T-helper 1 cell treated with Interleukin-12 subunit alpha and Interleukin-12 subunit beta and Interleukin-4 antibody, amounts not matched to agents 30 μg/mL and 1 μg/mL, for 36 hours (primary cell): ENCODE measurements around the gene TMEM63C.

ENCODE experiments used
- H3K27ac Mint-ChIP-seq: one replicate; pipeline ENCODE4 v1.8.0; 2021; ENCODE audit warnings: mild to moderate bottlenecking, mixed read lengths
- H3K27me3 Mint-ChIP-seq: one replicate; pipeline ENCODE4 v1.8.0; 2021; ENCODE audit warnings: low read depth, mixed read lengths
- H3K36me3 Mint-ChIP-seq: one replicate; pipeline ENCODE4 v1.8.0; 2021; ENCODE audit warnings: low read depth, mixed read lengths
- H3K4me1 Mint-ChIP-seq: one replicate; pipeline ENCODE4 v1.8.0; 2021; ENCODE audit warnings: low read depth, mixed read lengths
- H3K4me3 Mint-ChIP-seq: one replicate; pipeline ENCODE4 v1.8.0; 2021; ENCODE audit warnings: mild to moderate bottlenecking, moderate library complexity, mixed read lengths
- H3K9me3 Mint-ChIP-seq: one replicate; pipeline ENCODE4 v1.8.0; 2021; ENCODE audit warnings: mixed read lengths

Gene TMEM63C

GRCh38 chr14:77260199-77260598, 78.6 kb downstream of the TMEM63C start:
- H3K9me3 Mint-ChIP-seq: no peaks in the 10 kb centered on the region

DNA sequence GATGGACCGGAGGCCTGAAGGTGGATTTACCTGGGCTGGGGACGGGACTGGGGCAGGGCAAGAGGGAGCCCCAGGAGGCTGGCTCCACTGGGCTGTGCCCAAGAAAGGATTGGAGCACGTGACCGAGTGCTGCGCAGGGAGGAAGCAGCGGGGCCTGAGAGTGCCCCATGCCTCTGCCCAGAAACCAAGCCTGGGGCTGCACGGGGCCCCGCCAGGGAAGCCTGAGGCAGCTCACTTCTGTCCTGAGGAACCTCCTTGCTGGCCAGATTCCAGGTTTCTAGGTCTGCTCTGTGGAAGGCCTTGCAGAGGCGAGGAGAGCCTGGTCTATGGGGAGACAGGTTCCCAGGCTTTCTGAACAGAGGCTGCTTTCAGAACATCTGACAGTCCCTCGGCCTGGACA, 79.0 kb downstream of the TMEM63C start:
- peaks cover 14% of the 10 kb centered on the region for H3K27me3 Mint-ChIP-seq
- no peak overlapping the region for H3K4me3 Mint-ChIP-seq
- H3K4me1 Mint-ChIP-seq: no peaks in the 10 kb centered on the region
- no peaks in the 10 kb centered on the region for H3K9me3 Mint-ChIP-seq
- H3K36me3 Mint-ChIP-seq: no peaks in the 10 kb centered on the region
- H3K27ac Mint-ChIP-seq: no peak overlapping the region

More at GRCh38 chr14:77260199-77260598, 78.6 kb downstream of the TMEM63C start:
- Mint-ChIP-seq H3K27ac (no peak overlapping the region), H3K4me3 (no peak overlapping the region), H3K27me3 (peaks cover 14% of the 10 kb centered on the region), H3K36me3 (no peaks in the 10 kb centered on the region), H3K4me1 (no peaks in the 10 kb centered on the region)

DNA sequence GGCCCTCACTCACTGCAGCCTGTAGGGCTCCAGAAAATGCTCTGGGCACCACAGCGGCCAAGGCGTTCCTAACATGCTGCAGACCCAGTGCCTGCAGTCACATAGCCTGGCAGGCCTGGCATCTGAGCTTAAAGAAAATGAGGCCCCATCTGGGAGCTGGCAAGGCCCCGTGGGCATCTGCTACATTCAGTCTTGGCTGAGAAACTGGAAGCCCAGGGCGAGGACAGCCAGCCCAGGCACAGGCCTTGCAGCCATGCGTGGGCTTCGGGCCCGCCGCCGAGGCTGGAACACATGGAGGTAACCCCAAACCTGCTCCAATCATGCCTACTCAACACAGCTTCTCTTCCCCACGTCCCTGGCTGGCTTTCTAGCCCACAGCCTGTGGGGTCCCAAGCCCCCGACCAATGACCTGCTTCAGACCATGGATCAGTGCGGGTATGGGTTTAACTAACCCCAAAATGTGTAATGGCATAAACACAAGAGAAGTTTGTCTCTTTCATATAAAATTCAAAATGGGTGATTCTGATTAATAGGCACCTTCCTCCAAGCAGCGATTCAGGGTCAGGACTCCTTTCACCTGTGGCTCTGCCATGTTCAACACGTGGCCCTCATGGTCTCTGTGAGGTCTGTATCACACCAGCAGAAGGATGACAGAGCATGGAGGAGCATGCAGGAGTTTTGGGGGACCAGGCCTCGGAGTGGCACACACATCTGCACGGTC, 83.0 kb downstream of the TMEM63C start:
- H3K36me3 Mint-ChIP-seq: no peaks in the 10 kb centered on the region
- H3K27ac Mint-ChIP-seq: no peak overlapping the region
- no peak overlapping the region for H3K4me3 Mint-ChIP-seq
- H3K9me3 Mint-ChIP-seq: peaks cover 2% of the 10 kb centered on the region
- peaks cover 31% of the 10 kb centered on the region for H3K27me3 Mint-ChIP-seq
- no peaks in the 10 kb centered on the region for H3K4me1 Mint-ChIP-seq

DNA sequence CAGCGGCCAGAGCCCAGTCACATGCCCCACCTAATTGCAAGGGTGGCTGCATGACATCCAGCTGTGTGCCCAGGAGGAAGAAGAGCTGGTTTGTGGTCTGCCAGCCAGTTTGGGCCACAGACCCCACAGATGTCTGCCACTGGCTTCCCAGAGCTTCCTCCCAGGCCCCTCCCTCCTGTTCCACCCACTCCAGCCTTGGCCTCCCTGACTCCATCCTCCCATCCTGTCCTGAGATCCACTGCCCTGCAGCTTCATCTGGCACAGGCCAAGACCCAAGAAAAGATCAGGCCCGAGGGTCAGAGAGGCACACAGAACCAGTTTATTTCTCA, 83.6 kb downstream of the TMEM63C start:
- H3K36me3 Mint-ChIP-seq: no peaks in the 10 kb centered on the region
- H3K9me3 Mint-ChIP-seq: peaks cover 2% of the 10 kb centered on the region
- H3K27ac Mint-ChIP-seq: no peak overlapping the region
- peaks cover 36% of the 10 kb centered on the region for H3K27me3 Mint-ChIP-seq
- H3K4me3 Mint-ChIP-seq: no peak overlapping the region
- H3K4me1 Mint-ChIP-seq: peaks cover 2% of the 10 kb centered on the region

DNA sequence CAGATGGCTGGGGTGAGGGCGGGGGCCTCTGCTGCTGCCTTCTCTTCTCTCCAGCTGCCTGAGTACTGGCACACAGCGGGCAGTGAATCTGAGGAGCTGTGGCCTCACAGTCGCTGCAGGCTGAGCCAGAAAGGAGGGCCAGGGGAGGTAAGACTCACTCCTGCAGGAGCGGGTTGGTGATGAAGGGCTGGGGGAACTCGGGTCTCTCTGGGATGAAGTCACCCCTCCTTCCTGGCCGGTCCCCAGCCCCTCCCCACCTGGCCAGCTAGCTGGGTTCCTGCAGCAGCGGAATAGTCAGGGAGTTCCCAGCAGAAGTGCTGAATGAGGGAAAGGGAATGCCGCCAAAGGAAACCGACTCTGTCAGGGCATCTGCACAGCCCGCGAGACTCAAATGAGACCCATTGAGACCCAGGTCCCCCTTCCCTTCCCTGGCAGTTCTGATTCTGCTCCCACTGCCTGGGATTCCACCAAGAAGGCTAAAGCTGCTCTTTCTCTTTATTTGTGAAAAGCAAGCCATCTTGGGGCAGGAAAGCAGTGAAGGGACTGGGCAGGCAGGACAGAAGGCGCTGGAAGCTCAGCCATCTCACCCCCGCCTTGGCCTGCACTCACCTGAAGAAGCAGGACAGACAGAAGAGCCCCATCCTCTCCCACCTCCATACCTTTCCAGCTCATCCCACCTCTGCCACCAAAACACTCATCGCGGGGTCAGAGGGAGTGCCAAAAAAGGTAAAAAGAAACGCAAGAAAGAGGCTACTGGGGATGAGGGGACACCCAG, 84.2 kb downstream of the TMEM63C start:
- Mint-ChIP-seq H3K27me3 (peaks cover 38% of the 10 kb centered on the region), H3K4me1 (peaks cover 2% of the 10 kb centered on the region), H3K27ac (no peak overlapping the region)

GRCh38 chr14:77266336-77266735, 84.7 kb downstream of the TMEM63C start:
- Mint-ChIP-seq H3K36me3 (no peaks in the 10 kb centered on the region), H3K27ac (no peak overlapping the region), H3K9me3 (peaks cover 2% of the 10 kb centered on the region), H3K27me3 (peaks cover 41% of the 10 kb centered on the region), H3K4me1 (peaks cover 2% of the 10 kb centered on the region), H3K4me3 (no peak overlapping the region)

More for the DNA sequence above, 84.2 kb downstream of the TMEM63C start:
- Mint-ChIP-seq H3K9me3 (peaks cover 2% of the 10 kb centered on the region), H3K4me3 (no peak overlapping the region), H3K36me3 (no peaks in the 10 kb centered on the region)

DNA sequence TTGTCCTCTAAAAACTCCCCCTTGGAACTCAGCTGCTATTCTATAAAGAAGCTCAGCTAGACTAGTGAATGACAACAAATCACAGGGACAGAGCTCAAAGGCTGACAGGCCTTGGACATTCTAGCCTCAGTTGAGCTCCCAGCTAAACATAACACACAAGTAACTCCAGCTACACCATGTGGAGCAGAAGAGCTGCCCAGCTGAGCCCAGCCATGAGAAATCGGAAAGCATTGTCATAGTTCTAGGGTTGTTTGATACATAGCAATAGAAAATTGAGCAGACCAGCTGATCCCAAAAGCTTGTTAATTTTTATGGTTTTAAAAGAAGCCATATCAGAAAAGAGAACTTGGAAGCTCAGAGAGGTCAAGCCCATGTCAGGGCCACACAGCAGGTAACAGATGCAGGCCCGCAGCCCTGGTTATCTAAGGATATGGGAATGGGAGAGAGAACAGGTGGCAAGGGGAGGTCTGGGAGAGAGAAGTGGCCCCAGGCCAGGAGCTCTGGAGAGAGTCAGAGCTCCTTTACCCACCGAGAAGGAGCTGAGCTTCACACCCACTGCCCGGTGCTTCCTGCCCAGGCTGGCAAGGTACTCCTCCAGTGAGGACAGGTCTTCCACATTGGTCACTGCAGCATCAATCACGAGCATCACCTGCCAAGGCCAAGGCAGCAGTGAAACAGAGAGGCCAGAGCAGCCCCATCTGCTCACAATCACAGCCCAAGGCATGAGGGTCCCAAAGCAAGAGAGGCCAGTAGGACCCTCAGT, 86.5 kb downstream of the TMEM63C start:
- Mint-ChIP-seq H3K36me3 (no peaks in the 10 kb centered on the region), H3K27ac (no peak overlapping the region), H3K4me3 (no peak overlapping the region), H3K4me1 (peaks cover 2% of the 10 kb centered on the region), H3K9me3 (peaks cover 2% of the 10 kb centered on the region), H3K27me3 (peaks cover 53% of the 10 kb centered on the region)

- Mint-ChIP-seq H3K36me3 (no peaks in the 10 kb centered on the region), H3K4me1 (peaks cover 2% of the 10 kb centered on the region)
Measured at GRCh38 chr14:77268989-77269600, 87.5 kb downstream of the TMEM63C start.

DNA sequence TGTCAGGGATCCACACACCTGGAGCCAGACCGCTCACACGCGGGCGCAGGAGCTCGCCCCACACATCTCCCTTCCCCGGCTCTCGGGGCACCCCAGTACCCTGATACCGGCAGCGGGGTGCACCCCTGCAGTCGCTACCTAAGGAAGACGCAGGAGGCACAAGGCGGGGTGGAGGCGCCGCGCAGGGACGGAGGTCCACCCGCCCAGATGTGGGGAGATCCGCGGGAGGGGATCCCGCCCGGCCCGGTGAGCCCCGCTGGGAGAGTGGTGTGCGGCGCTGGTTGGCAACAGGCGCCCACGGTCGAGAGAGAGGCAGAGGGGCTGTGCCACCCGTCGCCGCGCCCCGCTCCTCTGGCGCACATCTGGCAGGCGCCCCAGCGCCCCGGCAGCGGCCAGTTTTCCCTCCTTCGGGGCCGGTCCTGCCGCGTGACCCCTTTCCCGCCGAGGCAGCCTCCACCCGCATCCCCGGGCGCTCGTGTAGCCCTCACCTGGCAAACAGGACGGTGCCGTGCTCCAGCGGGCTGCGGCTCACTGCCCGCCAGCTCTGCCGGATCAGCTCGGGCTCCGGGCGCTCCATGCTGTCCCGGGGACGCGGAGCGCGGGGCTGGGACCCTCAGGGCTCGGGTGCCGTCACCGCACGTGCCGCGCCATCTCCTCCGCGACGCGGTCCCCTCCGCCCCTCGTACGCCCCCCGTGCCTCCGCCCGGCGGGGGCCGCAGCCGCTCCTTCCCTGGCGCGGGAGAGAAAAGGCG, 88.9 kb downstream of the TMEM63C start:
- Mint-ChIP-seq H3K4me1 (peaks cover 2% of the 10 kb centered on the region), H3K27me3 (peaks cover 45% of the 10 kb centered on the region), H3K27ac (no peak overlapping the region), H3K4me3 (no peak overlapping the region), H3K9me3 (peaks cover 2% of the 10 kb centered on the region), H3K36me3 (no peaks in the 10 kb centered on the region)

More at GRCh38 chr14:77268989-77269600, 87.5 kb downstream of the TMEM63C start:
- Mint-ChIP-seq H3K27me3 (peaks cover 46% of the 10 kb centered on the region), H3K4me3 (no peak overlapping the region), H3K27ac (no peak overlapping the region), H3K9me3 (peaks cover 2% of the 10 kb centered on the region)

GRCh38 chr14:77271113-77271710, 89.6 kb downstream of the TMEM63C start, which contains the start of gene NGB:
Gene NGB, minus strand, starts transcription at chr14:77271206. Its CDS starts 269 bp downstream, at chr14:77270937.
- Mint-ChIP-seq H3K4me3 (no peak within 1 kb of the TSS), H3K27ac (no peak within 1 kb of the TSS), H3K9me3 (peaks cover 2% of the 10 kb centered on the region), H3K4me1 (peaks cover 2% of the 10 kb centered on the region), H3K27me3 (peaks cover 45% of the 10 kb centered on the region), H3K36me3 (no peaks in the 10 kb centered on the region)

DNA sequence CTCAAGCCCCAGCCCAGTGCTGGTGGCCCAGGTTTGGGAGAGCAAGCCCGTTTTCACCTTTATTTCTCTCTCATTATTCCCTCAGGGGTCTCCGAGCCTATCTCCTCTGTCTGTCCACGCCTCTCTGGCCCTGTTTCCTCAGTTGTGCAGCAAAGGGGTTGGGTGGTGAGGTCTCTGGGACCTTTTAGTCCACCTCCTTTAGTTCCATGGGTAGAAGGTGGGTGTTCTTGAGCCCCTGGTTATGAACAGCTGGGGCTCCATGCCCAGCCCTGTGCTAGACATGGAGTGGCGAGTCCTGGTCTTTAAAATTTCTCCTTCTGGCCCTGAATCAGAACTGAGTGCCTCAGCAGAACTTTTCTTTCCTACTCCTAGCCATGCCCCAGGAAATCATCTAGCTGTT, 90.7 kb downstream of the TMEM63C start:
- H3K27me3 Mint-ChIP-seq: peaks cover 45% of the 10 kb centered on the region
- H3K36me3 Mint-ChIP-seq: no peaks in the 10 kb centered on the region
- H3K4me3 Mint-ChIP-seq: no peak overlapping the region
- no peak overlapping the region for H3K27ac Mint-ChIP-seq
- peaks cover 2% of the 10 kb centered on the region for H3K9me3 Mint-ChIP-seq
- peaks cover 2% of the 10 kb centered on the region for H3K4me1 Mint-ChIP-seq

- Mint-ChIP-seq H3K36me3 (no peaks in the 10 kb centered on the region), H3K27me3 (peaks cover 35% of the 10 kb centered on the region), H3K27ac (no peak overlapping the region), H3K9me3 (no peaks in the 10 kb centered on the region), H3K4me1 (peaks cover 2% of the 10 kb centered on the region), H3K4me3 (no peak overlapping the region)
Measured at GRCh38 chr14:77273796-77274195, 92.2 kb downstream of the TMEM63C start.

GRCh38 chr14:77275041-77275580, 93.5 kb downstream of the TMEM63C start:
- H3K36me3 Mint-ChIP-seq: no peaks in the 10 kb centered on the region
- H3K27ac Mint-ChIP-seq: no peak overlapping the region
- H3K9me3 Mint-ChIP-seq: no peaks in the 10 kb centered on the region
- H3K4me3 Mint-ChIP-seq: no peak overlapping the region
- no peaks in the 10 kb centered on the region for H3K4me1 Mint-ChIP-seq
- peaks cover 23% of the 10 kb centered on the region for H3K27me3 Mint-ChIP-seq
